ENCODE data around the gene RPN2.

- TF ChIP-seq PHF8 (IDR thresholded peaks at IDR 0.05; ENCODE audit: borderline replicate concordance, low read length) (no peak), E4F1 (CRISPR knock-in tag; IDR thresholded peaks at IDR 0.05; ENCODE audit: borderline replicate concordance) (no peak), ZNF740 (CRISPR knock-in tag; IDR thresholded peaks at IDR 0.05) (no peak), ZNF740 (tag; IDR thresholded peaks at IDR 0.05) (no peak), NR2C1 (IDR thresholded peaks at IDR 0.05) (no peak), NR2C1 (tag; IDR thresholded peaks at IDR 0.05) (no peak)
These were observed 68.4 kb downstream of the RPN2 start for GRCh38 chr20:37247547-37247946.
